ENCODE results near the gene DRD2. TPM values are rescaled to one million over a fixed set of nuclear protein-coding genes. Genes with fewer than 3 reads are reported as not detected.

The DRD2 gene
- total RNA-seq, 1 experiment from 2014 or later: 0.28 TPM

DNA sequence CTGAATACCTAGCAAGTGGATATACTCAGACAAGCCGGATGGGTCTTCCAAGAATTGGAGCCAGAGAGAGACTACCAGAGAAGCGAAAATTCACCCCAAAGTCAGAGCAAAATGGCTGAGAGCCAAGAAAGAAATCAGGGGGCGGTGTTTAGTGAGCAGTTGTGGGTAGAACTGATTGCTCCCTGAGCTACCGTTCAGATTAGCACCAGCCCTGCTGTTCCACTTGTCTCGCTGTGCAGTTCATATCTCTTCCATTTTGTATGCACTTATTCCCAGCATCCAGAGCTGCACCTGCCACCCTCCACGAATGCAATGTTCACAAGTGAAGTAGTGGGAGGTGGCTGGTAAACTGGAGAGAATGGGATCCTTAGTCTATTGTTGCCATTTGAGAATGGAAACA lies 25.5 kb downstream of the DRD2 start:
- ChIA-PET POLR2A (interaction anchor here (0.7 kb wide), 1 partner anchor 40 kb away, joined by 3 read pairs; no protein-coding TSS in a partner anchor), CTCF (interaction anchor here (0.6 to 1.8 kb wide), 3 partner anchors 44 to 446 kb away, joined by 3 to 6 read pairs (median 4); no protein-coding TSS in a partner anchor)
- no peak for DNase-seq (ENCODE audit: unreplicated experiment)
- Mint-ChIP-seq H3K36me3 (ENCODE audit: insufficient read depth, unreplicated experiment) (no peaks in the 10 kb centered on the region), H3K9me3 (ENCODE audit: unreplicated experiment) (no peaks in the 10 kb centered on the region), H3K27me3 (ENCODE audit: insufficient read depth, unreplicated experiment) (no peaks in the 10 kb centered on the region), H3K4me1 (ENCODE audit: insufficient read depth, unreplicated experiment) (peaks cover 34% of the 10 kb centered on the region), H3K4me3 (ENCODE audit: unreplicated experiment) (no peak overlapping the region), H3K27ac (ENCODE audit: low read depth, unreplicated experiment) (no peak overlapping the region)
- BruUV-seq (replicated peaks): no TSS peak
- TF ChIP-seq, protein P1, sequence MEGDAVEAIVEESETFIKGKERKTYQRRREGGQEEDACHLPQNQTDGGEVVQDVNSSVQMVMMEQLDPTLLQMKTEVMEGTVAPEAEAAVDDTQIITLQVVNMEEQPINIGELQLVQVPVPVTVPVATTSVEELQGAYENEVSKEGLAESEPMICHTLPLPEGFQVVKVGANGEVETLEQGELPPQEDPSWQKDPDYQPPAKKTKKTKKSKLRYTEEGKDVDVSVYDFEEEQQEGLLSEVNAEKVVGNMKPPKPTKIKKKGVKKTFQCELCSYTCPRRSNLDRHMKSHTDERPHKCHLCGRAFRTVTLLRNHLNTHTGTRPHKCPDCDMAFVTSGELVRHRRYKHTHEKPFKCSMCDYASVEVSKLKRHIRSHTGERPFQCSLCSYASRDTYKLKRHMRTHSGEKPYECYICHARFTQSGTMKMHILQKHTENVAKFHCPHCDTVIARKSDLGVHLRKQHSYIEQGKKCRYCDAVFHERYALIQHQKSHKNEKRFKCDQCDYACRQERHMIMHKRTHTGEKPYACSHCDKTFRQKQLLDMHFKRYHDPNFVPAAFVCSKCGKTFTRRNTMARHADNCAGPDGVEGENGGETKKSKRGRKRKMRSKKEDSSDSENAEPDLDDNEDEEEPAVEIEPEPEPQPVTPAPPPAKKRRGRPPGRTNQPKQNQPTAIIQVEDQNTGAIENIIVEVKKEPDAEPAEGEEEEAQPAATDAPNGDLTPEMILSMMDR (IDR thresholded peaks at IDR 0.05; ENCODE audit: unreplicated experiment): no peak
- intact Hi-C loops (cut with micrococcal nuclease): loop anchor here (5.0 kb wide), 1 partner anchor 47 kb away; no protein-coding TSS in a partner anchor

DNA sequence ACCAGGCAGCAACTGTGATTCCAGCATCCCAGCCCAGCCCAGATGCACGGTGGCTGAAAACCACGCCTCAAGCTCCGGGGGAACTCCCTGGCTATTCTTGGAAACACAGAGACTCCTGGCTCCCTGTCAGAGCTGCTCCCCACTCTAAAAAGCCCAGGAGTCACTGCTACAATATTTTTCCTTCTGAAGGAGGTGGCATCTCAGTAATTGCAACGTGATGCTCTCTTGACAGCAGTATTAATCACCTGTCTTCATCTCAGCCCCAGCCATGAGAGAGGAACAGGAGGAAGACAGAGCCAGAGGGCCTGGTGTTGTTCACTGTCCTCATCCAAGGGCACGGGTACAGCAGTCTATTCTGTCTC lies 26.9 kb downstream of the DRD2 start:
- Mint-ChIP-seq H3K9me3 (ENCODE audit: unreplicated experiment) (no peaks in the 10 kb centered on the region), H3K27me3 (ENCODE audit: insufficient read depth, unreplicated experiment) (no peaks in the 10 kb centered on the region), H3K4me1 (ENCODE audit: insufficient read depth, unreplicated experiment) (peaks cover 34% of the 10 kb centered on the region), H3K36me3 (ENCODE audit: insufficient read depth, unreplicated experiment) (no peaks in the 10 kb centered on the region), H3K27ac (ENCODE audit: low read depth, unreplicated experiment) (peak overlapping the region; percentile 75), H3K4me3 (ENCODE audit: unreplicated experiment) (no peak overlapping the region)
- ChIA-PET CTCF (interaction anchor here (0.5 to 1.7 kb wide), 5 partner anchors 25 to 142 kb away, joined by 4 to 6 read pairs (median 4); partner anchors contain the start of gene DRD2), POLR2A (interaction anchor here (0.7 to 3.7 kb wide), 11 partner anchors 18 to 106 kb away, joined by 3 to 27 read pairs (median 3); partner anchors contain the start of gene ANKK1)
- intact Hi-C loops (cut with micrococcal nuclease): loop anchor here (5.0 kb wide), 1 partner anchor 46 kb away; no protein-coding TSS in a partner anchor
- TF ChIP-seq, protein P1 (IDR thresholded peaks at IDR 0.05; ENCODE audit: unreplicated experiment): no peak
- no TSS peak for BruUV-seq (replicated peaks)
- no peak for DNase-seq (ENCODE audit: unreplicated experiment)

DNA sequence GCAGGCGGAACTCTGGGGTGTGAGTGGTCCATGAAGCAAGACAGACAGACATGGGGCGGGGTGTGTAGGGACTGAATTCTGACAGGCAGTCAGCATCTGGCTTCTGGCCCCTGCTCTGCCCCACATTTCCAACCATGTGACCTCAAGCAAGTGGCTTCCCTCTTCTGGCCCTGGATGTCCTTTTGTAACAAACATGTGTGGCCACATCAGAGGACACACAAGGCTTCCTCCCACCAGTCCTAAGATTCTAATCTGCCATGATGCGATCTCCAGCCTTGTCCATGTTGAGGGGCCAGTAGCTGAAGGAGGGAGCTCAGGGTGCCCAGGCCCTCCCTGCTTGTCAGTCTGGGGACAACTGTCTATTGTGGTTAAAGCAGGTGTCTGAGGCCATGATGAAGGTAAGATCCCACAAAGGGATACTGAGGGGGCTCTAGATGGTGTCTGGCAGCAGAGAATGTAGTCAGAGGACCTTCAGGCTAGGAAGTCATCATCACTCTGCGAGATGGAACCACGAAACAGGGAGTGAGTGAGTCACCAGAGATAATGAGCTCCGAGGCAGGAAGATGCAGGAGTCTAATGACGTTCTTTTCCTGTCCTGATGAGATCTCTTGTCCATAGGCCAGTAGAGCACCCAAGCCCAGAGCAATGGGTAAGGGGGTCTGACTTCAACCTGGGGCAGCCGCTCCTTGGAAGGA lies 27.4 kb downstream of the DRD2 start:
- intact Hi-C loops (cut with micrococcal nuclease): loop anchor here (1.0 to 5.0 kb wide), 2 partner anchors 45 to 63 kb away; no protein-coding TSS in a partner anchor
- peak; percentile 81 for DNase-seq (ENCODE audit: unreplicated experiment)
- peak overlapping the region; percentile 75 for H3K27ac Mint-ChIP-seq (ENCODE audit: low read depth, unreplicated experiment)
- TF ChIP-seq, protein P1 (IDR thresholded peaks at IDR 0.05; ENCODE audit: unreplicated experiment): no peak
- POLR2A ChIA-PET: interaction anchor here (0.7 to 3.7 kb wide), 13 partner anchors 15 to 135 kb away, joined by 3 to 27 read pairs (median 3); partner anchors contain the start of gene ANKK1
- peaks cover 34% of the 10 kb centered on the region for H3K4me1 Mint-ChIP-seq (ENCODE audit: insufficient read depth, unreplicated experiment)
- no peaks in the 10 kb centered on the region for H3K36me3 Mint-ChIP-seq (ENCODE audit: insufficient read depth, unreplicated experiment)
- no peaks in the 10 kb centered on the region for H3K9me3 Mint-ChIP-seq (ENCODE audit: unreplicated experiment)
- no peak overlapping the region for H3K4me3 Mint-ChIP-seq (ENCODE audit: unreplicated experiment)
- CTCF ChIA-PET: interaction anchor here (0.6 to 1.7 kb wide), 5 partner anchors 26 to 141 kb away, joined by 3 to 6 read pairs (median 4); no protein-coding TSS in a partner anchor
- no TSS peak for BruUV-seq (replicated peaks)
- no peaks in the 10 kb centered on the region for H3K27me3 Mint-ChIP-seq (ENCODE audit: insufficient read depth, unreplicated experiment)

DNA sequence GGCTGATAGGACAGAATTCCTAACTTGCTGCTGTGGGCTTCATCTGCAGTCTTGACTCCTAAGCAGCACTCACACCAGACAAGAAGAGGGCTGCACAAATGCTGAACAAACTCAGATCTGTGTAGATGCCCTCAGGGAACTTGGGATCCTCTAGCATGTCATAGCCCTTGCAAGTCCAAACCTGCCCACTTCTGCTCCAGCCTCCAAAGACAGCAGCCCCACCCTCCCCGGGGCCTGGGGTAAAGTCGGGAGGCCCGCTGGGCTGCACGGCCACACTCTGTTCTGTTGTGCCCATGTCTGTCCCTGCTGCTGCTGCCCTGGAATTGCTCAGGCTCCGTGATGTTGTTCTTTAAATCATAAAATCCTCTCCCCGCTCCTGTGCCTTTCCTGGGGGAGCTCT lies 28.3 kb downstream of the DRD2 start:
- CTCF ChIA-PET: interaction anchor here (0.6 kb wide), 2 partner anchors 37 to 562 kb away, joined by 3 to 4 read pairs; no protein-coding TSS in a partner anchor

More for the DNA sequence above, 28.3 kb downstream of the DRD2 start:
- intact Hi-C loops (cut with micrococcal nuclease): loop anchor here (1.0 to 5.0 kb wide), 2 partner anchors 45 to 63 kb away; no protein-coding TSS in a partner anchor
- POLR2A ChIA-PET: interaction anchor here (0.6 to 3.7 kb wide), 9 partner anchors 8 to 134 kb away, joined by 3 to 27 read pairs (median 4); no protein-coding TSS in a partner anchor
- H3K27me3 Mint-ChIP-seq (ENCODE audit: insufficient read depth, unreplicated experiment): no peaks in the 10 kb centered on the region
- H3K36me3 Mint-ChIP-seq (ENCODE audit: insufficient read depth, unreplicated experiment): no peaks in the 10 kb centered on the region
- TF ChIP-seq, protein P1 (IDR thresholded peaks at IDR 0.05; ENCODE audit: unreplicated experiment): no peak
- BruUV-seq (replicated peaks): no TSS peak
- H3K27ac Mint-ChIP-seq (ENCODE audit: low read depth, unreplicated experiment): peak overlapping the region; percentile 75
- H3K4me3 Mint-ChIP-seq (ENCODE audit: unreplicated experiment): peak overlapping the region; percentile 40
- DNase-seq (ENCODE audit: unreplicated experiment): peak; percentile 93
- no peaks in the 10 kb centered on the region for H3K9me3 Mint-ChIP-seq (ENCODE audit: unreplicated experiment)
- peaks cover 34% of the 10 kb centered on the region for H3K4me1 Mint-ChIP-seq (ENCODE audit: insufficient read depth, unreplicated experiment)
